WTC11 (cell line): Measurements from ENCODE around the gene GLB1L2.

Source experiments
- ETV6 ChIP-seq: sonication (generic); formaldehyde crosslinking; IDR thresholded peaks from 2 replicates; pipeline ENCODE4 v1.8.1; 2022; ENCODE audit warnings: mild to moderate bottlenecking, missing genetic modification reagents
- JAZF1 ChIP-seq: fragments of 250-450 bp; sonication (Bioruptor Pico); IDR thresholded peaks from 2 replicates; pipeline ENCODE4 v1.9.0; 2021; ENCODE audit warnings: moderate library complexity, mild to moderate bottlenecking, inconsistent platforms
- SP1 ChIP-seq: sonication (generic); formaldehyde crosslinking; conservative IDR thresholded peaks from 2 replicates; pipeline ENCODE4 v1.8.1; 2022; ENCODE audit warnings: missing genetic modification reagents
- TF ChIP-seq, protein P1 (sequence below): fragments of 200-600 bp; IDR thresholded peaks from 2 replicates; pipeline ENCODE4 v1.8.0; 2022; ENCODE audit warnings: antibody characterized with exemption
- TF ChIP-seq, protein P2 (sequence below): sonication (generic); formaldehyde crosslinking; IDR thresholded peaks from 2 replicates; pipeline ENCODE4 v1.8.1; 2022; ENCODE audit warnings: mild to moderate bottlenecking, moderate library complexity, missing genetic modification reagents
- TF ChIP-seq, protein P3 (sequence below): sonication (generic); formaldehyde crosslinking; IDR thresholded peaks from 2 replicates; pipeline ENCODE4 v1.8.1; 2022; ENCODE audit warnings: low read depth, missing genetic modification reagents, borderline replicate concordance
- TF ChIP-seq, protein P4 (sequence below): sonication (generic); formaldehyde crosslinking; IDR thresholded peaks from 2 replicates; pipeline ENCODE4 v1.8.0; 2022; ENCODE audit warnings: mild to moderate bottlenecking, missing genetic modification reagents
- TF ChIP-seq, protein P5 (sequence below): fragments of 250-450 bp; sonication (Bioruptor Pico); IDR thresholded peaks from 2 replicates; pipeline ENCODE4 v1.8.0; 2021; ENCODE audit warnings: mild to moderate bottlenecking
- TF ChIP-seq, protein P6 (sequence below): sonication (generic); formaldehyde crosslinking; IDR thresholded peaks from 2 replicates; pipeline ENCODE4 v1.8.1; 2022; ENCODE audit warnings: missing genetic modification reagents, borderline replicate concordance

DNA sequence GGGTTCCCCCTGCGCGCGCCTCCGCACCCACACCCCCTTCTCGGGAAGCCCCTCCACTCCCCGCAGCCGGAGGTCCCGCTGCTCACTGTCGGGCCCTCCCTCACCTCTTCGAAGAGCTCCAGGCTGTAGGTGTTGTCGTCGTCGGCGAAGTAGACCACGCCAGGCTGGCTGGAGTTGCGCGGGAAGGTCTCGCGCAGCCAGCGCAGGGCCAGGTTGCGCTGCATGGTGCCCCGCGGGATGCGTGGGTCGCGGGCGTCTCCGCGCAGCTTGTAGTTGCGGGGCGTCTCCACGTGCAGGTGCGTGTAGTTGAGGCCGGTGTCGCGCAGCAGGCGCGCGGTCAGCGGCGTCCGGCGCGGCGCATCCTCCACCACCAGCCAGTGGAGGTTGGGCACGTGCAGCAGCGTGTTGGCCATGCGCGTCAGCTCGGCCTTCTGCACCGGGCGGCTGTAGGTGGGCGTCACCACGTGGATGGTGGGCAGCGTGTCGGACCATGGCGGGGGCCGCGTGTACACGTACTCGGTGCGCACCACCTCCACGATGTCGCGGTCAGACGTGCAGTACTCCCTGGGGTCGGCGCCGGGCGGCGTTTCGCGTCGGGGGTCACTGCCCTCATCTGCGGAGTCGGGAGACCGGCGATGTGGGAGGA lies 51.9 kb downstream of the GLB1L2 start:
- TF ChIP-seq, protein P1, sequence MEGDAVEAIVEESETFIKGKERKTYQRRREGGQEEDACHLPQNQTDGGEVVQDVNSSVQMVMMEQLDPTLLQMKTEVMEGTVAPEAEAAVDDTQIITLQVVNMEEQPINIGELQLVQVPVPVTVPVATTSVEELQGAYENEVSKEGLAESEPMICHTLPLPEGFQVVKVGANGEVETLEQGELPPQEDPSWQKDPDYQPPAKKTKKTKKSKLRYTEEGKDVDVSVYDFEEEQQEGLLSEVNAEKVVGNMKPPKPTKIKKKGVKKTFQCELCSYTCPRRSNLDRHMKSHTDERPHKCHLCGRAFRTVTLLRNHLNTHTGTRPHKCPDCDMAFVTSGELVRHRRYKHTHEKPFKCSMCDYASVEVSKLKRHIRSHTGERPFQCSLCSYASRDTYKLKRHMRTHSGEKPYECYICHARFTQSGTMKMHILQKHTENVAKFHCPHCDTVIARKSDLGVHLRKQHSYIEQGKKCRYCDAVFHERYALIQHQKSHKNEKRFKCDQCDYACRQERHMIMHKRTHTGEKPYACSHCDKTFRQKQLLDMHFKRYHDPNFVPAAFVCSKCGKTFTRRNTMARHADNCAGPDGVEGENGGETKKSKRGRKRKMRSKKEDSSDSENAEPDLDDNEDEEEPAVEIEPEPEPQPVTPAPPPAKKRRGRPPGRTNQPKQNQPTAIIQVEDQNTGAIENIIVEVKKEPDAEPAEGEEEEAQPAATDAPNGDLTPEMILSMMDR = no peak
- TF ChIP-seq JAZF1 (CRISPR knock-in tag) (no peak), ETV6 (no peak), SP1 (CRISPR knock-in tag) (no peak)
- TF ChIP-seq, protein P2, sequence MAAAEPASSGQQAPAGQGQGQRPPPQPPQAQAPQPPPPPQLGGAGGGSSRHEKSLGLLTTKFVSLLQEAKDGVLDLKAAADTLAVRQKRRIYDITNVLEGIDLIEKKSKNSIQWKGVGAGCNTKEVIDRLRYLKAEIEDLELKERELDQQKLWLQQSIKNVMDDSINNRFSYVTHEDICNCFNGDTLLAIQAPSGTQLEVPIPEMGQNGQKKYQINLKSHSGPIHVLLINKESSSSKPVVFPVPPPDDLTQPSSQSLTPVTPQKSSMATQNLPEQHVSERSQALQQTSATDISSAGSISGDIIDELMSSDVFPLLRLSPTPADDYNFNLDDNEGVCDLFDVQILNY (CRISPR knock-in tag) = no peak
- TF ChIP-seq, protein P3, sequence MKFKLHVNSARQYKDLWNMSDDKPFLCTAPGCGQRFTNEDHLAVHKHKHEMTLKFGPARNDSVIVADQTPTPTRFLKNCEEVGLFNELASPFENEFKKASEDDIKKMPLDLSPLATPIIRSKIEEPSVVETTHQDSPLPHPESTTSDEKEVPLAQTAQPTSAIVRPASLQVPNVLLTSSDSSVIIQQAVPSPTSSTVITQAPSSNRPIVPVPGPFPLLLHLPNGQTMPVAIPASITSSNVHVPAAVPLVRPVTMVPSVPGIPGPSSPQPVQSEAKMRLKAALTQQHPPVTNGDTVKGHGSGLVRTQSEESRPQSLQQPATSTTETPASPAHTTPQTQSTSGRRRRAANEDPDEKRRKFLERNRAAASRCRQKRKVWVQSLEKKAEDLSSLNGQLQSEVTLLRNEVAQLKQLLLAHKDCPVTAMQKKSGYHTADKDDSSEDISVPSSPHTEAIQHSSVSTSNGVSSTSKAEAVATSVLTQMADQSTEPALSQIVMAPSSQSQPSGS (CRISPR knock-in tag) = no peak
- TF ChIP-seq, protein P4, sequence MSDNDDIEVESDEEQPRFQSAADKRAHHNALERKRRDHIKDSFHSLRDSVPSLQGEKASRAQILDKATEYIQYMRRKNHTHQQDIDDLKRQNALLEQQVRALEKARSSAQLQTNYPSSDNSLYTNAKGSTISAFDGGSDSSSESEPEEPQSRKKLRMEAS (CRISPR knock-in tag) = no peak
- TF ChIP-seq, protein P5, sequence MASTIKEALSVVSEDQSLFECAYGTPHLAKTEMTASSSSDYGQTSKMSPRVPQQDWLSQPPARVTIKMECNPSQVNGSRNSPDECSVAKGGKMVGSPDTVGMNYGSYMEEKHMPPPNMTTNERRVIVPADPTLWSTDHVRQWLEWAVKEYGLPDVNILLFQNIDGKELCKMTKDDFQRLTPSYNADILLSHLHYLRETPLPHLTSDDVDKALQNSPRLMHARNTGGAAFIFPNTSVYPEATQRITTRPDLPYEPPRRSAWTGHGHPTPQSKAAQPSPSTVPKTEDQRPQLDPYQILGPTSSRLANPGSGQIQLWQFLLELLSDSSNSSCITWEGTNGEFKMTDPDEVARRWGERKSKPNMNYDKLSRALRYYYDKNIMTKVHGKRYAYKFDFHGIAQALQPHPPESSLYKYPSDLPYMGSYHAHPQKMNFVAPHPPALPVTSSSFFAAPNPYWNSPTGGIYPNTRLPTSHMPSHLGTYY = no peak
- TF ChIP-seq, protein P6, sequence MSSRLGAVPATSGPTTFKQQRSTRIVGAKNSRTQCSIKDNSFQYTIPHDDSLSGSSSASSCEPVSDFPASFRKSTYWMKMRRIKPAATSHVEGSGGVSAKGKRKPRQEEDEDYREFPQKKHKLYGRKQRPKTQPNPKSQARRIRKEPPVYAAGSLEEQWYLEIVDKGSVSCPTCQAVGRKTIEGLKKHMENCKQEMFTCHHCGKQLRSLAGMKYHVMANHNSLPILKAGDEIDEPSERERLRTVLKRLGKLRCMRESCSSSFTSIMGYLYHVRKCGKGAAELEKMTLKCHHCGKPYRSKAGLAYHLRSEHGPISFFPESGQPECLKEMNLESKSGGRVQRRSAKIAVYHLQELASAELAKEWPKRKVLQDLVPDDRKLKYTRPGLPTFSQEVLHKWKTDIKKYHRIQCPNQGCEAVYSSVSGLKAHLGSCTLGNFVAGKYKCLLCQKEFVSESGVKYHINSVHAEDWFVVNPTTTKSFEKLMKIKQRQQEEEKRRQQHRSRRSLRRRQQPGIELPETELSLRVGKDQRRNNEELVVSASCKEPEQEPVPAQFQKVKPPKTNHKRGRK (CRISPR knock-in tag) = no peak
